ENCODE results near the gene TEKTIP1. TPM values are rescaled to one million over a fixed set of nuclear protein-coding genes. Genes with fewer than 3 reads are reported as not detected.
A peak's percentile ranks its signal among the peaks of the same experiment; 100 is the strongest.
"Not testable (repeated sequence)": the region's sequence is repeated elsewhere in the genome, so short reads cannot be mapped to it uniquely, and the experiment has no call there.

TEKTIP1 gene
- total RNA-seq, 1 donor from 2014 or later, result not detected

GRCh38 chr19:3557461-3558248 lies 18.7 kb downstream of the TEKTIP1 start, which contains the start of gene MFSD12:
MFSD12 (minus strand) TSS chr19:3557586; CDS start chr19:3557403, 183 bp downstream.
- DNase-seq (ENCODE audit: low read depth), result peak; percentile 88

GRCh38 chr19:3563709-3564524 lies 24.9 kb downstream of the TEKTIP1 start:
- no peak for DNase-seq (ENCODE audit: low read depth)

GRCh38 chr19:3565139-3565538 lies 26.2 kb downstream of the TEKTIP1 start:
- peak; percentile 75 for DNase-seq (ENCODE audit: low read depth)

GRCh38 chr19:3570042-3570441 lies 31.1 kb downstream of the TEKTIP1 start:
- DNase-seq (ENCODE audit: low read depth), result not testable (repeated sequence)

- DNase-seq (ENCODE audit: low read depth), result no peak
These were observed 31.6 kb downstream of the TEKTIP1 start for GRCh38 chr19:3570606-3571011.

- DNase-seq (ENCODE audit: low read depth), result peak; percentile 98
These were observed 33.3 kb downstream of the TEKTIP1 start for GRCh38 chr19:3572132-3572854.

- no peak for DNase-seq (ENCODE audit: low read depth)
These were observed 33.8 kb downstream of the TEKTIP1 start, which contains the start of gene HMG20B for GRCh38 chr19:3572855-3573161. HMG20B (plus strand) TSS chr19:3572944; CDS start chr19:3573310, 366 bp downstream.

GRCh38 chr19:3573162-3573857 lies 34.3 kb downstream of the TEKTIP1 start:
- DNase-seq (ENCODE audit: low read depth), result no peak

- DNase-seq (ENCODE audit: low read depth), result peak; percentile 88
These were observed 35.1 kb downstream of the TEKTIP1 start for GRCh38 chr19:3573858-3574637.

- no peak for DNase-seq (ENCODE audit: low read depth)
These were observed 36.3 kb downstream of the TEKTIP1 start for GRCh38 chr19:3575260-3575741.

- DNase-seq (ENCODE audit: low read depth), result no peak
These were observed 37.1 kb downstream of the TEKTIP1 start for GRCh38 chr19:3575949-3576673.

GRCh38 chr19:3576696-3577443 lies 37.9 kb downstream of the TEKTIP1 start:
- no peak for DNase-seq (ENCODE audit: low read depth)

- no peak for DNase-seq (ENCODE audit: low read depth)
These were observed 38.9 kb downstream of the TEKTIP1 start for GRCh38 chr19:3577723-3578344.

GRCh38 chr19:3578390-3578789 lies 39.4 kb downstream of the TEKTIP1 start:
- DNase-seq (ENCODE audit: low read depth), result no peak

- peak; percentile 61 for DNase-seq (ENCODE audit: low read depth)
These were observed 41.4 kb downstream of the TEKTIP1 start for GRCh38 chr19:3580156-3580934.

- not testable (repeated sequence) for DNase-seq (ENCODE audit: low read depth)
These were observed 42.8 kb downstream of the TEKTIP1 start for GRCh38 chr19:3581792-3582191.

GRCh38 chr19:3584036-3584802 lies 45.2 kb downstream of the TEKTIP1 start:
- DNase-seq (ENCODE audit: low read depth), result not testable (repeated sequence)

Measured in renal cortical epithelial cell (primary cell).